Osteocyte (in vitro differentiated cells): ENCODE results near the gene SBNO1. TPM values are rescaled to one million over a fixed set of nuclear protein-coding genes. Genes with fewer than 3 reads are reported as not detected.

Source experiments
- DNase-seq: peaks from one replicate; pipeline ENCODE4 v3.0.0; 2021; ENCODE audit warnings: mixed read lengths; ENCODE audit not compliant: unreplicated experiment; ENCODE audit errors: extremely low spot score
- H3K27ac Mint-ChIP-seq: one replicate; pipeline ENCODE4 v1.8.0; 2021; ENCODE audit warnings: mild to moderate bottlenecking, mixed read lengths; ENCODE audit not compliant: unreplicated experiment
- H3K27me3 Mint-ChIP-seq: one replicate; pipeline ENCODE4 v1.8.0; 2021; ENCODE audit warnings: mixed read lengths; ENCODE audit not compliant: unreplicated experiment
- H3K36me3 Mint-ChIP-seq: one replicate; pipeline ENCODE4 v1.8.0; 2021; ENCODE audit warnings: mixed read lengths; ENCODE audit not compliant: unreplicated experiment
- H3K4me1 Mint-ChIP-seq: one replicate; pipeline ENCODE4 v1.8.0; 2021; ENCODE audit warnings: mixed read lengths; ENCODE audit not compliant: unreplicated experiment
- H3K4me3 Mint-ChIP-seq: one replicate; pipeline ENCODE4 v1.8.0; 2021; ENCODE audit warnings: mild to moderate bottlenecking, moderate library complexity, mixed read lengths; ENCODE audit not compliant: unreplicated experiment
- H3K9me3 Mint-ChIP-seq: one replicate; pipeline ENCODE4 v1.8.0; 2021; ENCODE audit warnings: mixed read lengths; ENCODE audit not compliant: unreplicated experiment
- total RNA-seq: library from RNA; stranded (reverse); gene quantifications from 2 replicates; pipeline ENCODE4 v1.2.1, GENCODE V29; 2021
- TF ChIP-seq, protein P1 (sequence below): fragments of 200-600 bp; sonication (generic); IDR thresholded peaks from 2 replicates; pipeline ENCODE4 v1.5.0; 2021; ENCODE audit warnings: antibody characterized with exemption, mild to moderate bottlenecking, moderate library complexity

The SBNO1 gene
- total RNA-seq, 1 donor from 2014 or later: 36.0 TPM

DNA sequence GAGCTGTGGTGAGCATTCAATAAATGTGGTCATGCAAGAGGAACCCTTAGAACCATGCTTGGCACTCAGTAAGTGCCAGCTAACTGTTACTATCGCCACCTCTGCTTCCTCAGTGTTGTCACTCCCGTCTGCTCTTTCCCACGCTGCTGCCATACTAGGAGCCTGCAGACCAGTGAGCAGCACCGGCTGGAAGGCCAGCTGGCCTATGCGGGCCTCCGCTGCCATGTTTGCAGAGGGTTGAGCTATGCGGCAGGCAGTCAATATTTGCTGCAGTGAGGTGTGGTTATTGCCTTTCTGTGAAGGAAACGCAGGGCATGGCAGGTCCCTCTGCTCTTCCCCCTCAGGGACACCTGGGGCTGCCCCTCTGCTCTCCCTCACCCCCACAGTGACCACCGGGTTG lies 32.3 kb upstream of the SBNO1 start:
- no peaks in the 10 kb centered on the region for H3K9me3 Mint-ChIP-seq
- TF ChIP-seq, protein P1, sequence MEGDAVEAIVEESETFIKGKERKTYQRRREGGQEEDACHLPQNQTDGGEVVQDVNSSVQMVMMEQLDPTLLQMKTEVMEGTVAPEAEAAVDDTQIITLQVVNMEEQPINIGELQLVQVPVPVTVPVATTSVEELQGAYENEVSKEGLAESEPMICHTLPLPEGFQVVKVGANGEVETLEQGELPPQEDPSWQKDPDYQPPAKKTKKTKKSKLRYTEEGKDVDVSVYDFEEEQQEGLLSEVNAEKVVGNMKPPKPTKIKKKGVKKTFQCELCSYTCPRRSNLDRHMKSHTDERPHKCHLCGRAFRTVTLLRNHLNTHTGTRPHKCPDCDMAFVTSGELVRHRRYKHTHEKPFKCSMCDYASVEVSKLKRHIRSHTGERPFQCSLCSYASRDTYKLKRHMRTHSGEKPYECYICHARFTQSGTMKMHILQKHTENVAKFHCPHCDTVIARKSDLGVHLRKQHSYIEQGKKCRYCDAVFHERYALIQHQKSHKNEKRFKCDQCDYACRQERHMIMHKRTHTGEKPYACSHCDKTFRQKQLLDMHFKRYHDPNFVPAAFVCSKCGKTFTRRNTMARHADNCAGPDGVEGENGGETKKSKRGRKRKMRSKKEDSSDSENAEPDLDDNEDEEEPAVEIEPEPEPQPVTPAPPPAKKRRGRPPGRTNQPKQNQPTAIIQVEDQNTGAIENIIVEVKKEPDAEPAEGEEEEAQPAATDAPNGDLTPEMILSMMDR: no peak
- H3K27me3 Mint-ChIP-seq: no peaks in the 10 kb centered on the region
- no peak overlapping the region for H3K27ac Mint-ChIP-seq
- peaks cover 32% of the 10 kb centered on the region for H3K36me3 Mint-ChIP-seq
- DNase-seq: no peak
- H3K4me3 Mint-ChIP-seq: no peak overlapping the region
- H3K4me1 Mint-ChIP-seq: peaks cover 18% of the 10 kb centered on the region

DNA sequence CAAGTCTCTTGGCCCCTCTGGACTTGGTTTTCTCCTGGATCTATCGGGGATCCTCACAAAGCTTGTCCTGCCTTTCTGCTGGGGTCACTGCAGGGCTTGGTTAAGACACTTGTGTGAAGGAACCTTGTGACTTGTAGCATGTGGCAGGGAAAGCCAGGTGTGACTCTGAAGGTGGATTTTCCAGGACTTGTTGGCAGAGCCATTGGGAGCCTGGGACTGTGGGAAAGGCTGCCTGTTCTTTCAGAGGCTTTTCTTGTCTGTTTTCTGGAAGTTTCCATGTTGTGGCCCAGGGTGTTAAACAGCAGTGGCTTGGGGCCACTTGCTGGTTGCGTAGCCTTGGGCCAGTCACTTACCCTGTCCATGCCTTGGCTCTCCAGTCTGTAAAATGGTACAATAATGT lies 31.9 kb upstream of the SBNO1 start:
- no peak for DNase-seq
- H3K27me3 Mint-ChIP-seq: no peaks in the 10 kb centered on the region
- no peak overlapping the region for H3K4me3 Mint-ChIP-seq
- TF ChIP-seq, protein P1: no peak
- peaks cover 35% of the 10 kb centered on the region for H3K36me3 Mint-ChIP-seq
- H3K27ac Mint-ChIP-seq: no peak overlapping the region
- peaks cover 18% of the 10 kb centered on the region for H3K4me1 Mint-ChIP-seq
- H3K9me3 Mint-ChIP-seq: no peaks in the 10 kb centered on the region

DNA sequence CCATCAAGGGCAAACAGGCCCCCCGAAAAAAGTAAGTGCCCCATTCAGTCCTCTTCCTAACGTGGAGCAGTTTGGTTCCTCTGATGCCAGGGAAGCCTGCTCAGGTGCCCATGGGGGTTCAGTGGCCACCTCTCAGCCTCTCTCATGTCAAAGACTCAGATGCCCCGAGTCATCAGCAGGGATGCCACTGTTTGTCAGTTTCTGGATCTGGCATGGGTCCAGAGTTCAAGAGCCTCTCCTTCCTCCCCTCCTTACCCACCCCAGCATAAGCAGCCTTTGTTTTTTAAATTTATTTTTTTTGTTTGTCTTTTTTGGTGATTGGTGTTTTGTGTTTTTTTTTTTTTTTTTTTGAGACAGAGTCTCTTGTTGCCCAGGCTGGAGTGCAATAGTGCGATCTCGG lies 30.6 kb upstream of the SBNO1 start:
- TF ChIP-seq, protein P1: no peak
- Mint-ChIP-seq H3K36me3 (peaks cover 37% of the 10 kb centered on the region), H3K4me3 (no peak overlapping the region), H3K4me1 (peaks cover 24% of the 10 kb centered on the region), H3K27me3 (no peaks in the 10 kb centered on the region), H3K27ac (peak overlapping the region; percentile 10), H3K9me3 (no peaks in the 10 kb centered on the region)
- DNase-seq: no peak

DNA sequence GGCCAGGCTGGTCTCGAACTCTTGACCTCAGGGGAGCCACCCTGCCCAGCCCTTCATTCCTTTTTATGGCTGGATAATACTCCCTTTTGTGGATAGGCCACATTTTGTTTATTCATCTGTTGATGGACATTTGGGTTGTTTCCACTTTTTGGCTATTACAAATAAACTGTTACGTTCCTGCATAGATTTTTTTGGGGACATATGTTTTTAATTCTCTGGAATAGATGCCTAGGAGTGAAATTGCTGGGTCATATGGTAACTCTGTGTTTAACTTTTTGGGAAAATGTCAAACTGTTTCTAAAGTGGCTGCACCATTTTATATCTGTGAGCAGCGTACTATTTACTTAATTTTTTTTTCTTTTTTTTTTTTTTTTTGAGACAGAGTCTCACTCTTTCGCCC lies 29.1 kb upstream of the SBNO1 start:
- no peak overlapping the region for H3K4me3 Mint-ChIP-seq
- peaks cover 23% of the 10 kb centered on the region for H3K4me1 Mint-ChIP-seq
- TF ChIP-seq, protein P1: no peak
- H3K9me3 Mint-ChIP-seq: no peaks in the 10 kb centered on the region
- H3K36me3 Mint-ChIP-seq: peaks cover 35% of the 10 kb centered on the region
- H3K27me3 Mint-ChIP-seq: no peaks in the 10 kb centered on the region
- DNase-seq: no peak
- peak overlapping the region; percentile 18 for H3K27ac Mint-ChIP-seq

DNA sequence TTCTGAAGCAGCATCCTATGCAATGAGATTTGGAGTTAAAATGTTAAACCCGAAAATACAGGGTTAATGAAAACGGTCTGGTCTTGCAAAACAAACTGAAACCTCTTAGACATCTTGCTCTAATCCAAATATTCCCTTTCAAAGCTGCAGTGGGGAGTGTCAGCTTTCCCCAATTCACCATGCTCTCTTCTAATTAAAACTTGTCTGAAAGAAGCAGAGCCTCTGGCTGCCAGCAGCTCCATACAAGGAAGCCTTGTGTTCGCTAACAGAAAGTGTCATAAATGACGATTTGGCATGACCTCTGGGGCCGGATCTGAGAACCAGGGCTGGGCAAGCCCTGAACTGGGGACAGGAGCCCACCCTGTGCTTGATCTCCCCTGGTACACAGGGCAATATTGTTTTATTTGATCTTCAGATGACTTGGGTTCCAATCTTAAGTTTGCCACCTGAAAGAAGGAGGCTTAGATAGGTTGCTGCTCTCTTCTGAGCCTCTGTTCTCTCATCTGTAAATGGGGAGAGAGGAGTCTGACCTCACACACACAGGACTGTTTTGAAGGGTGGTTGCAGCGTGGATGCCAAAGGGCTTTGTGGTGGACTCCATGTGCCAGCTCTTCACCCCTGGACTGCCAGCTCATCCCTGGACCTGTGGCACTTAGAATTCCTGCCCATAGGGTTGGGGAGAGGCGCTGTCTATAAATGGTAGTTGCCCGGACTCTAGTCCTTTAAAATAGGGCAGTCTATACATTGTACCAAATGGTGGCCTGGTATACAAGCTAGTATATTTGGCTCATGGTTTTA lies 27.1 kb upstream of the SBNO1 start:
- Mint-ChIP-seq H3K4me3 (peak overlapping the region; percentile 44), H3K4me1 (peaks cover 24% of the 10 kb centered on the region), H3K9me3 (no peaks in the 10 kb centered on the region), H3K27me3 (no peaks in the 10 kb centered on the region), H3K36me3 (peaks cover 29% of the 10 kb centered on the region), H3K27ac (peak overlapping the region; percentile 57)
- DNase-seq: no peak
- TF ChIP-seq, protein P1: no peak
